Endothelial cell of umbilical vein (primary cell): ENCODE results near the gene QPCTL.

Experiments used
- CTCF ChIP-seq, 2 donors: IDR thresholded peaks; 1 replicate in 1 of 2; 2 replicates in 1 of 2; pipeline ENCODE4 v1.5.1; 2011; ENCODE audit warnings: low read length in 2 of 2, mild to moderate bottlenecking in 2 of 2, moderate library complexity in 2 of 2, control low read depth in 1 of 2, inconsistent platforms in 1 of 2, low read depth in 1 of 2; ENCODE audit not compliant: insufficient read depth in 1 of 2; ENCODE audit errors: extremely low read depth in 1 of 2
- EZH2 ChIP-seq: IDR thresholded peaks from 2 replicates; pipeline ENCODE4 v1.6.1; 2012; ENCODE audit warnings: borderline replicate concordance, low read depth, mild to moderate bottlenecking, moderate library complexity, low read length, inconsistent platforms; ENCODE audit not compliant: severe bottlenecking
- JUN ChIP-seq: IDR thresholded peaks from 2 replicates; pipeline ENCODE4 v1.6.1; 2011; ENCODE audit warnings: borderline replicate concordance, low read depth; ENCODE audit not compliant: insufficient read length, insufficient read depth
- MAX ChIP-seq: IDR thresholded peaks from 2 replicates; pipeline ENCODE4 v1.6.1; 2011; ENCODE audit not compliant: insufficient read depth, insufficient read length
- POLR2A ChIP-seq: IDR thresholded peaks from 2 replicates; pipeline ENCODE4 v1.6.1; 2012; ENCODE audit warnings: low read depth, mild to moderate bottlenecking, control low read depth, low read length

GRCh38 chr19:45646345-45646698 is 46.1 kb upstream of the QPCTL start:
- TF ChIP-seq CTCF (IDR thresholded peaks at IDR 0.05; ENCODE audit: extremely low read depth in 1 of 2, insufficient read depth in 1 of 2, low read depth in 1 of 2, low read length in 2 of 2) (no peak), JUN (no peak), EZH2 (no peak), POLR2A (no peak), MAX (no peak)
